Measurements from ENCODE around the gene LRP8. TPM values are rescaled to one million over a fixed set of nuclear protein-coding genes. Genes with fewer than 3 reads are reported as not detected.

Gene LRP8
- total RNA-seq, 1 experiment from 2014 or later = 56.3 TPM

GRCh38 chr1:53246261-53247134 lies 81.4 kb downstream of the LRP8 start:
- Histone ChIP-seq H4K20me1 (ENCODE audit: insufficient read depth) (no peaks in the 10 kb centered on the region), H2AFZ (ENCODE audit: low read depth, low read length, poor library complexity, severe bottlenecking) (no peak overlapping the region), H3K4me3 (replicated peaks in 1 of 2; ENCODE audit: low read depth in 1 of 2, low read length in 2 of 2) (no peak overlapping the region), H3K79me2 (ENCODE audit: insufficient read depth, low read length) (no peaks in the 10 kb centered on the region), H3K4me2 (ENCODE audit: low read length) (no peak overlapping the region), H3K27me3 (ENCODE audit: insufficient read depth, low read length) (no peaks in the 10 kb centered on the region), H3K36me3 (ENCODE audit: control insufficient read depth in 1 of 2, insufficient read depth in 2 of 2, low read length in 2 of 2) (peaks cover 19 to 26% of the 10 kb centered on the region in 2 experiments), H3K27ac (ENCODE audit: low read depth, low read length) (no peak overlapping the region), H3K9me3 (ENCODE audit: control insufficient read depth in 1 of 2, insufficient read depth in 1 of 2, low read depth in 1 of 2, low read length in 2 of 2) (no peaks in the 10 kb centered on the region), H3K9ac (ENCODE audit: low read length) (no peak overlapping the region), H3K4me1 (ENCODE audit: control insufficient read depth in 1 of 2, insufficient read depth in 2 of 2, low read length in 2 of 2) (no peaks in the 10 kb centered on the region), H3K9me2 (ENCODE audit: insufficient read depth) (no peaks in the 10 kb centered on the region)
- RAD21 ChIA-PET (ENCODE audit: low non-redundant PET in 1 of 2, low total read pairs in 2 of 2, uncharacterized antibody in 2 of 2, unreplicated experiment in 2 of 2) = no interaction called here
- TF ChIP-seq MAX (IDR thresholded peaks at IDR 0.05) (no peak), POLR2AphosphoS5 (IDR thresholded peaks at IDR 0.05; ENCODE audit: low read depth, low read length) (no peak), EZH2phosphoT487 (IDR thresholded peaks at IDR 0.05; ENCODE audit: borderline replicate concordance) (no peak), CBX3 (IDR thresholded peaks at IDR 0.05; ENCODE audit: low read depth) (no peak), ZNF274 (IDR thresholded peaks at IDR 0.05; ENCODE audit: low read depth, low read length) (no peak), ELF1 (IDR thresholded peaks at IDR 0.05; ENCODE audit: borderline replicate concordance, low read depth) (no peak), ATF3 (IDR thresholded peaks at IDR 0.05) (no peak), EGR1 (IDR thresholded peaks at IDR 0.05; ENCODE audit: low read depth) (no peak)
- intact Hi-C loops (cut with micrococcal nuclease) = no loop called here
- DNase-seq (ENCODE audit: low read depth, low spot score) (no peak), ATAC-seq (no peak)
- CTCF ChIA-PET = no interaction called here
- BruUV-seq (replicated peaks) = no TSS peak
- POLR2A ChIA-PET = interaction anchor here (0.9 kb wide), 1 partner anchor 8 kb away, joined by 3 read pairs; the partner anchor contains the start of gene MAGOH

GRCh38 chr1:53244141-53244540 lies 83.7 kb downstream of the LRP8 start:
- DNase-seq (ENCODE audit: low read depth, low spot score) (no peak), ATAC-seq (no peak)
- ChIA-PET RAD21 (ENCODE audit: low non-redundant PET in 1 of 2, low total read pairs in 2 of 2, uncharacterized antibody in 2 of 2, unreplicated experiment in 2 of 2) (no interaction called here), POLR2A (no interaction called here), CTCF (no interaction called here)
- H3K4me3 ChIP-seq (replicated peaks in 1 of 2; ENCODE audit: low read depth in 1 of 2, low read length in 2 of 2) = no peak overlapping the region
- no peaks in the 10 kb centered on the region for H3K27me3 ChIP-seq (ENCODE audit: insufficient read depth, low read length)
- no peaks in the 10 kb centered on the region for H3K9me3 ChIP-seq (ENCODE audit: control insufficient read depth in 1 of 2, insufficient read depth in 1 of 2, low read depth in 1 of 2, low read length in 2 of 2)
- H4K20me1 ChIP-seq (ENCODE audit: insufficient read depth) = no peaks in the 10 kb centered on the region
- H3K4me1 ChIP-seq (ENCODE audit: control insufficient read depth in 1 of 2, insufficient read depth in 2 of 2, low read length in 2 of 2) = peaks cover 2 to 5% of the 10 kb centered on the region in 2 experiments; a peak in 2 of 4 replicates
- no peaks in the 10 kb centered on the region for H3K9me2 ChIP-seq (ENCODE audit: insufficient read depth)
- H3K4me2 ChIP-seq (ENCODE audit: low read length) = no peak overlapping the region
- intact Hi-C loops (cut with micrococcal nuclease) = no loop called here
- H3K9ac ChIP-seq (ENCODE audit: low read length) = no peak overlapping the region
- H3K27ac ChIP-seq (ENCODE audit: low read depth, low read length) = no peak overlapping the region
- no TSS peak for BruUV-seq (replicated peaks)
- no peaks in the 10 kb centered on the region for H3K79me2 ChIP-seq (ENCODE audit: insufficient read depth, low read length)
- peaks cover 6 to 7% of the 10 kb centered on the region in 2 experiments; a peak in 2 of 4 replicates for H3K36me3 ChIP-seq (ENCODE audit: control insufficient read depth in 1 of 2, insufficient read depth in 2 of 2, low read length in 2 of 2)
- no peak overlapping the region for H2AFZ ChIP-seq (ENCODE audit: low read depth, low read length, poor library complexity, severe bottlenecking)
- TF ChIP-seq YY1 (IDR thresholded peaks at IDR 0.05; ENCODE audit: extremely low read depth, insufficient replicate concordance, low read depth, low read length) (no peak), CTCF (IDR thresholded peaks at IDR 0.05 in 2 of 3, conservative IDR thresholded peaks at IDR 0.05 in 1 of 3; ENCODE audit: borderline replicate concordance in 1 of 3, insufficient read depth in 1 of 3, low read depth in 2 of 3, low read length in 2 of 3) (no peak), CBX3 (IDR thresholded peaks at IDR 0.05; ENCODE audit: low read depth) (no peak), SP1 (IDR thresholded peaks at IDR 0.05; ENCODE audit: low read depth) (no peak), CEBPB (IDR thresholded peaks at IDR 0.05; ENCODE audit: low read depth) (no peak), EZH2 (IDR thresholded peaks at IDR 0.05) (no peak), RAD21 (IDR thresholded peaks at IDR 0.05; ENCODE audit: low read depth) (no peak), ELF1 (IDR thresholded peaks at IDR 0.05; ENCODE audit: borderline replicate concordance, low read depth) (no peak), POLR2AphosphoS5 (IDR thresholded peaks at IDR 0.05; ENCODE audit: low read depth, low read length) (no peak), SRF (IDR thresholded peaks at IDR 0.05; ENCODE audit: low read depth) (no peak), ZNF274 (IDR thresholded peaks at IDR 0.05; ENCODE audit: low read depth, low read length) (no peak)
